Parathyroid adenoma (tissue), 2 donors: Measurements from ENCODE around the gene FTSJ1.

Source experiments
- H2AFZ ChIP-seq: fragments of 300-600 bp; sonication (generic); one replicate; pipeline ENCODE4 v1.7.0; 2017; ENCODE audit warnings: antibody characterized with exemption, mild to moderate bottlenecking
- H3K27ac ChIP-seq: fragments of 300-600 bp; sonication (generic); one replicate; pipeline ENCODE4 v1.7.0; 2017
- H3K27me3 ChIP-seq: fragments of 300-600 bp; sonication (generic); one replicate; pipeline ENCODE4 v1.7.0; 2017; ENCODE audit warnings: low read length; ENCODE audit not compliant: control insufficient read depth, insufficient read depth
- H3K36me3 ChIP-seq: fragments of 300-600 bp; sonication (generic); one replicate; pipeline ENCODE4 v1.7.0; 2017; ENCODE audit warnings: low read length; ENCODE audit not compliant: control insufficient read depth, insufficient read depth
- H3K4me1 ChIP-seq: fragments of 300-600 bp; sonication (generic); one replicate; pipeline ENCODE4 v1.7.0; 2017; ENCODE audit warnings: control low read depth
- H3K4me2 ChIP-seq: fragments of 300-600 bp; sonication (generic); one replicate; pipeline ENCODE4 v1.7.0; 2017; ENCODE audit warnings: low read length
- H3K4me3 ChIP-seq: fragments of 300-600 bp; sonication (generic); one replicate; pipeline ENCODE4 v1.7.0; 2017; ENCODE audit warnings: low read depth, low read length
- H3K79me2 ChIP-seq: fragments of 300-600 bp; sonication (generic); one replicate; pipeline ENCODE4 v1.7.0; 2017; ENCODE audit warnings: control low read depth
- H3K9ac ChIP-seq: fragments of 300-600 bp; sonication (generic); one replicate; pipeline ENCODE4 v1.7.0; 2017; ENCODE audit warnings: mild to moderate bottlenecking
- H3K9me3 ChIP-seq: fragments of 300-600 bp; sonication (generic); one replicate; pipeline ENCODE4 v1.7.0; 2017; ENCODE audit warnings: low read length; ENCODE audit not compliant: control insufficient read depth
- TF ChIP-seq, protein P1 (sequence below): fragments of 300-600 bp; sonication (generic); IDR thresholded peaks from one replicate; pipeline ENCODE4 v1.7.0; 2017; ENCODE audit warnings: antibody characterized with exemption, mild to moderate bottlenecking
- donor health status: primary hyperparathyroidism.

FTSJ1 gene

DNA sequence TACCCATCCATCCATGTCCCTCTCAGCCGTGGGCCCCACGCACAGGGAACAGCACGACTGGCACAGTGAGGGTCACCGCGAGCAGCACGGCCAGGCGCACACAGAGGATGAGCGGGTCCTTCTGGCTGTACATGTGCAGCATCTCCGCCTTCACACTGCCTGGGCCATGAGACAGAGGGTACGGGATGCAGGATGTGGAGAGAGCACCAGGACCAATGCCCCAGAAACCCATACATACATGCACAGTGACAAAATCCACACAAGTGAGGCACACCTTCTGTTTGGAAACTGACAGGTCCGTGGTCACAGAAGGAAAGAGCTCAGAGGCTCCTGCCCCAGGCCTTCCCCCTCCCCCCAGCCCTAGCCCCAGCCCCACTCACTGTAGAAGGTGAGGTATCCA lies 15.4 kb upstream of the FTSJ1 start:
- H2AFZ ChIP-seq, result no peak overlapping the region
- no peak overlapping the region for H3K4me2 ChIP-seq
- no peak overlapping the region for H3K27ac ChIP-seq
- H3K9ac ChIP-seq, result no peak overlapping the region
- TF ChIP-seq, protein P1, sequence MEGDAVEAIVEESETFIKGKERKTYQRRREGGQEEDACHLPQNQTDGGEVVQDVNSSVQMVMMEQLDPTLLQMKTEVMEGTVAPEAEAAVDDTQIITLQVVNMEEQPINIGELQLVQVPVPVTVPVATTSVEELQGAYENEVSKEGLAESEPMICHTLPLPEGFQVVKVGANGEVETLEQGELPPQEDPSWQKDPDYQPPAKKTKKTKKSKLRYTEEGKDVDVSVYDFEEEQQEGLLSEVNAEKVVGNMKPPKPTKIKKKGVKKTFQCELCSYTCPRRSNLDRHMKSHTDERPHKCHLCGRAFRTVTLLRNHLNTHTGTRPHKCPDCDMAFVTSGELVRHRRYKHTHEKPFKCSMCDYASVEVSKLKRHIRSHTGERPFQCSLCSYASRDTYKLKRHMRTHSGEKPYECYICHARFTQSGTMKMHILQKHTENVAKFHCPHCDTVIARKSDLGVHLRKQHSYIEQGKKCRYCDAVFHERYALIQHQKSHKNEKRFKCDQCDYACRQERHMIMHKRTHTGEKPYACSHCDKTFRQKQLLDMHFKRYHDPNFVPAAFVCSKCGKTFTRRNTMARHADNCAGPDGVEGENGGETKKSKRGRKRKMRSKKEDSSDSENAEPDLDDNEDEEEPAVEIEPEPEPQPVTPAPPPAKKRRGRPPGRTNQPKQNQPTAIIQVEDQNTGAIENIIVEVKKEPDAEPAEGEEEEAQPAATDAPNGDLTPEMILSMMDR, result no peak
- no peaks in the 10 kb centered on the region for H3K79me2 ChIP-seq
- no peaks in the 10 kb centered on the region for H3K27me3 ChIP-seq
- no peaks in the 10 kb centered on the region for H3K9me3 ChIP-seq
- no peaks in the 10 kb centered on the region for H3K4me1 ChIP-seq
- H3K36me3 ChIP-seq, result no peaks in the 10 kb centered on the region
- H3K4me3 ChIP-seq, result no peak overlapping the region

DNA sequence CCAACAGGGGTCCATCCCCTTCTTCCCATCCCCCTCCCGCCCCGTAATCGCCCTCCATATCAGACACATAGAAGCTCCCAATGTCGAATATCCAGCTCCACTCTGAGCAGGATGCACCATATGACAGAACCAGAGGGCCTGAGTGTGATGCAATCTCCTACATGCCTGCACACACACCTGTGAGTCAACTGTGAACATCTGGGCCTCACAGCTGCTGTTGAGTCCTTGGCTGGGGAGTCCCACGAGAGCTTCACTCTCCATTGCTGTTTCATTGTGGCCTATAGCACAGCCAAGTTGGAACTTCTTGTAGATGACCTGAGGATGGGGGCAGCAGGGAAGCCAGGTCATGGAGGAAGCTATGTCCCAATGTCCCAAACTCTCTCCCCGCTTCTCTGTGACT lies 14.2 kb upstream of the FTSJ1 start:
- no peak overlapping the region for H3K27ac ChIP-seq
- H3K4me2 ChIP-seq, result no peak overlapping the region
- no peak overlapping the region for H2AFZ ChIP-seq
- H3K4me1 ChIP-seq, result no peaks in the 10 kb centered on the region
- no peaks in the 10 kb centered on the region for H3K9me3 ChIP-seq
- H3K4me3 ChIP-seq, result no peak overlapping the region
- TF ChIP-seq, protein P1, result no peak
- H3K27me3 ChIP-seq, result no peaks in the 10 kb centered on the region
- H3K9ac ChIP-seq, result no peak overlapping the region
- H3K79me2 ChIP-seq, result no peaks in the 10 kb centered on the region
- H3K36me3 ChIP-seq, result no peaks in the 10 kb centered on the region

DNA sequence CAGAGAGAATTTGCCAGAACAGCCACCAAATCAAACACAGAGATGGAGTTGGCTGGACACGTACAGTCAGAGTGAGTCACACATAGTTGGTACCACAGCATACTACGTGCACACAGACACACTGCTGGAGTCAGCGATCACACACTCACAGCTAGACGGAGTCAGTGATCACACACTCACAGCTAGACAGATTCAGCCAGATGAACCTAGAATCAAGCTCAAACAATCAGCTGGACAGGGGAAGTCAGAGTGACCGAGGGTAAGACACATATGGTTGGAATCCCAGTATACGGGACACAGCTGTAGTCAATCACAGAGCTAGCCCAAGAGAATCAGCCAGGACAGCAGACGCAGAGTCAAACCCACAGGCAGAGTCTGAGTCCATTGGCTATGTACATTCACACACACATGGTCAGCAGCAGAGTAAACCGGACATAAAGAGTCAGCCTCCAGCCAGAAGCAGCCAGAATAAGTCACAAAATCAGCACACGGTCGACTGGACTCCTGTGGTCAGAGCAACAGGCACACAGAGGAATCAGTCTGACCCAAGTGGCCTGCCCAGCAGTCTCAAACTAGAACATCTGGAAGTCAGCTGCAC lies 10.6 kb upstream of the FTSJ1 start:
- H3K4me3 ChIP-seq, result no peak overlapping the region

DNA sequence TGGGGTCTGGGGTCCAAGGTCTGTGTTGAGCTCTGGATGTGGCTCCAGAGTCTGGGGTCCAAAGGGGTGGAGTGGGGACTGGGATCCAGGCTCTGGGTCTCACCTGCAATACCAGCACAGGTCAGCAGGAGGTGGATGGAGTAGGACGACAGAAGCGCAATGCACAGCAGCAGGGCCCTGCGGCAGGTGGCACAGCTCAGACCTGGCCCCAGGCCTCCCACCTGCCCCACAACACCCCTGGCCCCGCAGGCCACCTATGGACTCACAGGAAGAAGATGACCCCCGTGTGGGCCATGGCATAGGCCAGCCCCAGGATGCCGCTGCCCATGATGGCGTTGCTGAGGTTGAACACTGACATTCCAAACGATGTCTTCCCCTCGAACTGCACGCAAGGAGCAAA lies 9.3 kb upstream of the FTSJ1 start:
- Histone ChIP-seq H2AFZ (no peak overlapping the region), H3K27ac (no peak overlapping the region), H3K4me3 (no peak overlapping the region), H3K27me3 (no peaks in the 10 kb centered on the region), H3K79me2 (no peaks in the 10 kb centered on the region), H3K9ac (no peak overlapping the region), H3K9me3 (no peaks in the 10 kb centered on the region), H3K4me2 (no peak overlapping the region), H3K4me1 (no peaks in the 10 kb centered on the region), H3K36me3 (no peaks in the 10 kb centered on the region)
- TF ChIP-seq, protein P1, result no peak

More for the DNA sequence above, 10.6 kb upstream of the FTSJ1 start:
- Histone ChIP-seq H3K36me3 (no peaks in the 10 kb centered on the region), H3K9ac (no peak overlapping the region), H3K27ac (no peak overlapping the region), H3K27me3 (no peaks in the 10 kb centered on the region), H2AFZ (no peak overlapping the region), H3K79me2 (no peaks in the 10 kb centered on the region), H3K9me3 (no peaks in the 10 kb centered on the region), H3K4me1 (no peaks in the 10 kb centered on the region), H3K4me2 (no peak overlapping the region)
- TF ChIP-seq, protein P1, result no peak

DNA sequence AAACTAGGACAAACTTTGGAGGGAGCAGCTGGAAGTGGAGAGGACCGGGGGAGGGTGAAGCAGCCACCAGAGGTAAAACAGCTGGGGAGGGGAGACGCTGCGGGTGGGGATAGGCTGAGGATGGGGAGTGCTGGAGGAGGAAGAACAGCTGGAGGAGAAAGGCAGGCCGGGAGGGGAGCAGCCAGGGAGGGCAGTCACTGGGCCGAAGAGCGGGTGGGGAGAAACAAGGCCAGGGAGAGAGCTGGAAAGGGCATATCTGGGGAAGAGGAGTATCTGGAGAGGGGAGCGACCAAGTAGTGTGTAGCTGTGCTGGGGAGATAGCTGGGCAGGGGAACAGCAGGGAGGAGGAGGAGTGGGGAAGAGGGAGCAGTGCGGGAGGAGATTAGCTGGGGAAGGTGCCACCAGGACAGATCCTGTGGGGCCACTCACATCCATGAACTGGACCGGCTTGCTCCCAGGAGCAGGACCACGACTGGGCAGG lies 8.7 kb upstream of the FTSJ1 start:
- no peaks in the 10 kb centered on the region for H3K4me1 ChIP-seq
- no peak overlapping the region for H2AFZ ChIP-seq
- H3K27me3 ChIP-seq, result no peaks in the 10 kb centered on the region
- H3K9me3 ChIP-seq, result no peaks in the 10 kb centered on the region
- H3K36me3 ChIP-seq, result no peaks in the 10 kb centered on the region
- TF ChIP-seq, protein P1, result no peak
- H3K4me3 ChIP-seq, result no peak overlapping the region
- no peak overlapping the region for H3K4me2 ChIP-seq
- no peaks in the 10 kb centered on the region for H3K79me2 ChIP-seq
- H3K9ac ChIP-seq, result no peak overlapping the region
- H3K27ac ChIP-seq, result no peak overlapping the region
